ENCODE measurements around the gene LPAR6.

The LPAR6 gene

DNA sequence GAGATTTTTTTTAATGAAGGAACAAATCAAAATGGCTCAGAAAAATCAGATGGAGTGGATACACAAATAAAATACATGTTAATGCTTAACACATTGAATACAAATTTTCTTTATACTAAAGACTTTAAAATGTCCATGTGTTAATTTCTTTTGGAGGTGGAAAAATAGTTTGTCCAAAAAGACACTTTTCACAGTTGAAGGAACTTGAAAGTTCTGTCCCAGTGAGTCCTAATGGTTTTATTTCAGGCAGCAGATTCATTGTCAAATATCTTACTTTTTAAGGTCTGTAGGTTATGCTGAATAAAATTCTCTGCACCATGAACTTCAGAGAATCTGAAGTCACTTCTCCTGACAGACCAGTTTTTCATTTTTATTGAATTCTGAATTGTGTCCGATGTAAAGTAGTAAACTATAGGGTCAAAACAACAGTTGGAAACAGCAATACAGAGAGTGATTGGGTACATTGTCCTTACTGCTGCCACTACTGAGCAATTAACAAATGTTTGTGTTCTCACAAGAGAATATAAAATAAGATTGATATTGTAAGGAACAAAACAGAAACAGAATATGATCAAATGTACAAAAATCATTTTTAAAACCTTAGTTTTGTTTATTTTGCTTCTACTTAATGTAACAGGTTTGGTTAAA is 1.6 kb downstream of the LPAR6 start:
- TF ChIP-seq, protein P1, sequence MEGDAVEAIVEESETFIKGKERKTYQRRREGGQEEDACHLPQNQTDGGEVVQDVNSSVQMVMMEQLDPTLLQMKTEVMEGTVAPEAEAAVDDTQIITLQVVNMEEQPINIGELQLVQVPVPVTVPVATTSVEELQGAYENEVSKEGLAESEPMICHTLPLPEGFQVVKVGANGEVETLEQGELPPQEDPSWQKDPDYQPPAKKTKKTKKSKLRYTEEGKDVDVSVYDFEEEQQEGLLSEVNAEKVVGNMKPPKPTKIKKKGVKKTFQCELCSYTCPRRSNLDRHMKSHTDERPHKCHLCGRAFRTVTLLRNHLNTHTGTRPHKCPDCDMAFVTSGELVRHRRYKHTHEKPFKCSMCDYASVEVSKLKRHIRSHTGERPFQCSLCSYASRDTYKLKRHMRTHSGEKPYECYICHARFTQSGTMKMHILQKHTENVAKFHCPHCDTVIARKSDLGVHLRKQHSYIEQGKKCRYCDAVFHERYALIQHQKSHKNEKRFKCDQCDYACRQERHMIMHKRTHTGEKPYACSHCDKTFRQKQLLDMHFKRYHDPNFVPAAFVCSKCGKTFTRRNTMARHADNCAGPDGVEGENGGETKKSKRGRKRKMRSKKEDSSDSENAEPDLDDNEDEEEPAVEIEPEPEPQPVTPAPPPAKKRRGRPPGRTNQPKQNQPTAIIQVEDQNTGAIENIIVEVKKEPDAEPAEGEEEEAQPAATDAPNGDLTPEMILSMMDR (IDR thresholded peaks at IDR 0.05; ENCODE audit: low read depth, low read length), result no peak
- H3K9me3 ChIP-seq (ENCODE audit: severe bottlenecking), result no peaks in the 10 kb centered on the region
- H3K27me3 ChIP-seq (ENCODE audit: insufficient read depth, low read depth, severe bottlenecking), result no peaks in the 10 kb centered on the region
- H3K36me3 ChIP-seq, result no peaks in the 10 kb centered on the region
- no peak overlapping the region for H3K27ac ChIP-seq
- no peak for DNase-seq
- H3K4me3 ChIP-seq (ENCODE audit: low read depth, low read length), result no peak overlapping the region

DNA sequence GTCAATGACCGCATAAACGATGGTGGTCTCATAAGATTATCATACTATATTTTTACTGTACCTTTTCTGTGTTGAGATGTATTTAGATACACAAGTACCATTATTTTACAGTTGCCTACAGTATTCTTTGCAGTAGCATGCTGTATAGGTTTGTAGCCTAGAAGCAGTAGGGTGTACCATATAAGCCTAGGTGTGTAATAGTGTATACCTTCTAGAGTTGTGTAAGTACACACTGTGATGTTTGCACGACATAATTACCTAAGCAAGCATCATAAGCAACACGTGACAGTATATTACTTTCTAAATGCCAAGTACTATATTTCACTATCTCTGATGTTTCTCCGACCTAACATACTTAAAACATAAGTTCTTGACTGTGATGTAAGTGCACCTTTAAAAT is 2.7 kb downstream of the LPAR6 start:
- no peaks in the 10 kb centered on the region for H3K36me3 ChIP-seq
- TF ChIP-seq, protein P1 (IDR thresholded peaks at IDR 0.05; ENCODE audit: low read depth, low read length), result no peak
- no peaks in the 10 kb centered on the region for H3K9me3 ChIP-seq (ENCODE audit: severe bottlenecking)
- no peak overlapping the region for H3K4me3 ChIP-seq (ENCODE audit: low read depth, low read length)
- no peak for DNase-seq
- H3K27ac ChIP-seq, result no peak overlapping the region
- H3K27me3 ChIP-seq (ENCODE audit: insufficient read depth, low read depth, severe bottlenecking), result no peaks in the 10 kb centered on the region

DNA sequence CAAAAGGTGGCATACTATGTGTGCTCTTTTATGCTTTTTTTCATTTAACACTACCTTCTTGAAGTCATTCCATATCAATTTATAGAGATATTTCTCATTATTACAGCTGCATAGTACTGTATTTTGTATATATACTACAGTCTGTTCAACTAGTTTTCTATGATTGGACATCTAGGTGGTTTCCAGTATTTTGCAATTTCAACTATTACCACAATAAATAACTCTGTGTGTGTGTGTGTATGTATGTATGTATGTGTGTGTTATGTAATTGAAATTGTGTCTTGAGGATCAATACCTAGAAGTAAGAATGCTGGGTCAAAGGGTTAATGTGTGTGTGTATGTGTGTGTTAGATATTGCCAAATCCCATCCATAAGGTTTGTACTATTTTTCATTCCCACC is 7.0 kb downstream of the LPAR6 start:
- TF ChIP-seq, protein P1 (IDR thresholded peaks at IDR 0.05; ENCODE audit: low read depth, low read length), result no peak
- no peak for DNase-seq
- Histone ChIP-seq H3K27me3 (ENCODE audit: insufficient read depth, low read depth, severe bottlenecking) (no peaks in the 10 kb centered on the region), H3K27ac (no peak overlapping the region), H3K4me3 (ENCODE audit: low read depth, low read length) (no peak overlapping the region), H3K36me3 (no peaks in the 10 kb centered on the region), H3K9me3 (ENCODE audit: severe bottlenecking) (no peaks in the 10 kb centered on the region)

DNA sequence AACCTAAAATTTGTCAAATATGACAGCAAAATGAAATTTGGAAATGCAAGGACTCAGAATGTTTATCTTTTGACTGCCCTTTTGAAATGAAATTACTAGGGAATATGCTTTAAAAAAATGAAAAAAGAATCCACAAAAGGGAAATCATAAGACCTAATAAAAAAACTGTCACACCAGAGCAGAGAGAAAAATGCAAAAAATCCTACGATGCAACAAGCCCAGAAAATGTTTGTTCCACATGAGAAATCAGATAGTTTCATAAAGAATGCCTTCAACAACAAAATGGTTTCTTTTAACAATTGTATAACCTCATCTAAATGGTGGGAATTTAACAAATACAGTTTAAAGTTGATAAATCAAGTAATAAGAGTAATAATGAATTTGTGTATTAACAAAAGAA is 8.0 kb downstream of the LPAR6 start:
- Histone ChIP-seq H3K27me3 (ENCODE audit: insufficient read depth, low read depth, severe bottlenecking) (no peaks in the 10 kb centered on the region), H3K36me3 (no peaks in the 10 kb centered on the region), H3K9me3 (ENCODE audit: severe bottlenecking) (no peaks in the 10 kb centered on the region), H3K4me3 (ENCODE audit: low read depth, low read length) (no peak overlapping the region), H3K27ac (no peak overlapping the region)
- TF ChIP-seq, protein P1 (IDR thresholded peaks at IDR 0.05; ENCODE audit: low read depth, low read length), result no peak
- no peak for DNase-seq

DNA sequence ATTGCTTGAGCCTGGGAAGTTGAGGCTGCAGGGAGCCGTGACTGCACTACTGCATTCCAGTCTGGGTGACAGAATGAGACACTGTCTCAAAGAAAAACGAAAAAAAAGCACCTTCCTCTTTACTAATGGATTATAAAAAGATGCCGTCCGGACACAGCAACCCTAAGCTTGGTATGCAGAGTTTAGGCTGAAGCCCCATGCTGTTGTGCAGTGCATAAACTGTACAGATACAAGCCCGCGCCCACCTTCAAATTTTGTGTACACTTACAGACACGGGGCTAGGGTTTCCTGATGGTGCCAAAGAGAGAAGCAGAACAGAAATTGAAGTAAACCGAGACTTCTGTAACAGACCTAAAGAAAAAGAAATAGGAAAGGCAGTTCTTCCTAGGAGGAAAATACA is 9.0 kb downstream of the LPAR6 start:
- Histone ChIP-seq H3K4me3 (ENCODE audit: low read depth, low read length) (no peak overlapping the region), H3K27ac (no peak overlapping the region), H3K27me3 (ENCODE audit: insufficient read depth, low read depth, severe bottlenecking) (no peaks in the 10 kb centered on the region), H3K36me3 (no peaks in the 10 kb centered on the region), H3K9me3 (ENCODE audit: severe bottlenecking) (no peaks in the 10 kb centered on the region)
- DNase-seq, result no peak
- TF ChIP-seq, protein P1 (IDR thresholded peaks at IDR 0.05; ENCODE audit: low read depth, low read length), result no peak

DNA sequence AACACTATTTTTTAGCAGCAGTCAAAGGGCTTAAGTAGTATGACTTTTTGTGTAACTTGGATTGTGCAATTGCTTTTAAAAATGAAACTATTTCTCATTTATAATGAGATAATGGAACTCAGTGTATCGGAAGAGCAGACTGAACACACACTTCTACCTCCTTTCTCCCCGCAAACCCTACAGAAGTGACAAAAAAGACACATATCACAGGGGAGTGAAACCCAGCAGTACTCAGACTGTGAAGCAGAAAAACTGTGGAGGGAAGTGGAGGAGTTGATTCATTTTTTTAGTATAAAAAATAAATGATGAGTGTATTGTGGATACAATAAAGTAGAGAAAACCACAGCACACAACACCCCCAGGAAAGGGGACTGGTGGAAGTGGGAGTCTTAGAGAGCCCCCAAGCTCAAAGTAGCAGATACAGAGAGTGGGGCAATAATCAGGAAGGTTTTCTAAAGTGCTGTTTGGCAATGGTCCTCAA is 9.7 kb downstream of the LPAR6 start:
- H3K27ac ChIP-seq, result no peak overlapping the region
- H3K4me3 ChIP-seq (ENCODE audit: low read depth, low read length), result no peak overlapping the region
- no peaks in the 10 kb centered on the region for H3K36me3 ChIP-seq
- no peaks in the 10 kb centered on the region for H3K9me3 ChIP-seq (ENCODE audit: severe bottlenecking)
- no peak for DNase-seq
- TF ChIP-seq, protein P1 (IDR thresholded peaks at IDR 0.05; ENCODE audit: low read depth, low read length), result no peak
- H3K27me3 ChIP-seq (ENCODE audit: insufficient read depth, low read depth, severe bottlenecking), result no peaks in the 10 kb centered on the region

Measured in WERI-Rb-1 (cell line).